ENCODE measurements around the gene ARHGEF19. TPM values are rescaled to one million over a fixed set of nuclear protein-coding genes. Genes with fewer than 3 reads are reported as not detected.
"Not testable (repeated sequence)": the region's sequence is repeated elsewhere in the genome, so short reads cannot be mapped to it uniquely, and the experiment has no call there.

The ARHGEF19 gene
- polyA plus RNA-seq, 3 donors = 16.7 to 22.2 (median 21.1) TPM

DNA sequence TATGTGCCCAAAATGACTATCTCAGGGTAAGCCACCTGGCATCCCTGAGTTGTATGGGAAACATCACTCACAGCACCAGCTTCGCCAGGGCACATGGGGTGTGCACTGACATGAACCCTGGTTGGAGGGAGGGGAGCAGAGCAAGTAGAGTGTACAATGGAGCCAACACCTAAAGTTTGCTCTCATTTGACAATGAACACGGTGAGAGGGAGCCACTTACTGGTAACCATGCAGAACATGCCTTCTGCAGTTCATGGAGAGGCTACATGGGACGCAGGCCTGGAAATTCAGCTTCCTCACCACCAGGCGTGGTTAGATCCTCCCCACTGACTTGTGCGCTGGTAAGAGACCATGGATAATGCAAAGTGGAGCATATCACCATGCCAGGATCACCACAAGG, 34.5 kb upstream of the ARHGEF19 start:
- DNase-seq (ENCODE audit: extremely low read depth in 1 of 11, low read depth in 9 of 11, low spot score in 4 of 11) = no peak

DNA sequence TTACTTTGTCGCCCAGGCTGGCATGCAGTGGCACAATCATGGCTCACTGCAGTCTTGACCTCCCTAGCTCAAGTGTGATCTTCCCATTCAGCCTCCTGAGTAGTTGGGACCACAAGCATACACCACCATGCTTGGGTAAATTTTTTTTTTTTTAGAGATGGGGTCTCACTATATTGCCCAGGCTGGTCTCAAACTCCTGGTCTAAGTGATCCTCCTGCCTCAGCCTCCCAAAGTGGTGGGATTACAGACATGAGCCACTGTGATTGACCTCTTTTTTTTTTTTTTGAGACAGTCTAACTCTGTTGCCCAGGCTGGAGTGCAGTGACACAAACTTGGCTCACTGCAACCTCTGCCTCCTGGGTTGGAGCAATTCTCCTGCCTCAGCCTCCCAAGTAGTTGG, 33.8 kb upstream of the ARHGEF19 start:
- not testable (repeated sequence) for DNase-seq (ENCODE audit: extremely low read depth in 1 of 11, low read depth in 9 of 11, low spot score in 4 of 11)

DNA sequence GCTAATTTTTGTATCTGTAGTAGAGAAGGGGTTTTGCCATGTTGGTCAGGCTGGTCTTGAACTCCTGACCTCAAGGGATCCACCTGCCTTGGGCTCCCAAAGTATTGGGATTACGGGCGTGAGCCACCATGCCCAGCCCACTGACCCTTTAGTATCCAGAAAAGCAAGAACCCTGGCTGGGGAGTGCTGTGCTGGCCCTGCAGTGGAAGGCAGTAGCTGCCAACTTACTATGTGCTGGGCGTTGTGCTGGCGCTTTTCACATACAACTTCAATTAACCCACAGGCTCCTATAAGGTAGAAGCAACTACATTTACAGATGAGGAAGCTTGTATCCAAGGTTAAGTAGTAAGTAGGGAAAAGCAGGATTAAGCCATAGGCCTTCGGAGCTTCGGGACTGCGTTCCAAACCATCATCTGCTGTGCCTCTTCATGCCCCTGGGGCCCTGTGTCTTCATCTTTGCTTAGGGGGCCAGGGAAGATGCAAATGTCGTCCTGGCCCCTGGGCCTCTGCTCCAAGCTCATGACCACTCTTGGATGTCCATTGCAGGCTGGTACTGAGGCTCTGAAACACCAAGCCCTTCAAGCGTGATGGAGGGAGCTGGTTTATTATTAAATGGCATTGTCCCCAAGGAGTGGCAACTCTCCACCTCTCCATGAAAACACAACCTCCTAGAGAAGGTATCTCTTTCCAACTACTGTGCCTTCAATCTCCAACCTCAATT, 33.2 kb upstream of the ARHGEF19 start:
- no peak for DNase-seq (ENCODE audit: extremely low read depth in 1 of 11, low read depth in 9 of 11, low spot score in 4 of 11)

DNA sequence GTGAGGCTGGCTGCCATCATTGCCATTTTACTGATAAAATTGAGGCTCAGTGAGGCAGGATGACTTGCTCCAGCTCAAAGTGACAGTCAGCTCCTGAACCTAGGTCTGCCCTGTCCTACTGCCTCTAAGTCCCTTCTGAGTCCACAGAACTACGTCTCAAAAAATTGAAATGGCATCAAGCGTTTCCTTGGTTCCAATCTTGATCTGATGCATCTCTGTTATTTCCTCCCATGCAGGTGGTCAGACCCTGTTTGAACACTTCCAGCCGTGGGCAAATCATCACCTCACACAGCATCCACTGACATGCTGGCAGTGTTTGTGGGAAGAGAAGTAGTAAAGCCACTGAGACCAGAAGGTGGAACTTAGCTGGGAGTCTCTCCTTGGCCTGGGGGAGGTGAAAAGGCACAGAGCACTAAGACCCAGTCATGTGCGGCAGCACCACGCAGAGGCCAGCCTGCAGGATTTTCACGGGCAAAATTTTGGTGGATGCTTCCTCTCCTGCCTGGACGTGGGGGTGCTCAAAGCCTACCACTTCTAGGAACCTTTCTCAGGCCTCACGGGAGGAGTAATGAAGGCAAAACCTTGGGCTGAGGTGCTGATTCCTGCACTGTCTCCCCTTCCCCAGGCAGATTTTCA, 32.3 kb upstream of the ARHGEF19 start:
- no peak for DNase-seq (ENCODE audit: extremely low read depth in 1 of 11, low read depth in 9 of 11, low spot score in 4 of 11)

DNA sequence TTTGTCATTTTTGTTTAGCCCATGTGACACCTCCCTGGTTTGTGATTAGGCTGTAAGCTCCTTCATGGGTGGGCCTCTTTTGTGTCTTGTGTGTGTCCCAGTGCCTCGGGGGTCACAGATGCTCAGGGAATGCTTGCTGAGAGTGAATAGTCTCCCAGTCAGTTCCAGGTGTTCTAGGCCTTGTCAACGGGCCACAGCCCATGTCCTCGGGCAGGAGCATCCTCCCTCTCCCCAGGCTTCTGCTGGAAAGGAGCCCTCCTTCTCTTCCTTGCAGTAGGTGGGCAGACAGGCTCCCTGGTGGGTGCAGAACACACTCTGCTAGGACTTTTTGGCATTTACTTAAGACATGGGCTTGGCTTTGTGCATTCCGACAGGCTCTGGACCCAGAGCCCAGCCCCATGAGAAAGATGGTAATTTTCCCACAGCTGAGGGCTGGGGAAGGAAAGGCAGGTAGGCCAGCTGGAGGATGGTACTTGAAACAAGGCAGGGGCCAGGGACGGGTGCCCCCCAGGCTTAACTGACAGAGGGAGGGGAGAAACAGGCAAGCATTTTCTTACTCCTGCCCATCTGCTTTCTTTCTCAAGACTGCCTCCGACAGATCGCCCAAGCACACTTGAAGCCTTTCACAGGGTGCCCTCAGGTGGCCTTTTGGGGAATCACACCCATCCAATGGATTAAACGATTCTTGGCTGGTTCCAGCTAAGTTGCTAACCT, 31.6 kb upstream of the ARHGEF19 start:
- DNase-seq (ENCODE audit: extremely low read depth in 1 of 11, low read depth in 9 of 11, low spot score in 4 of 11) = peak in 10 of 11 donors; percentile 68 to 80 (median 74)

DNA sequence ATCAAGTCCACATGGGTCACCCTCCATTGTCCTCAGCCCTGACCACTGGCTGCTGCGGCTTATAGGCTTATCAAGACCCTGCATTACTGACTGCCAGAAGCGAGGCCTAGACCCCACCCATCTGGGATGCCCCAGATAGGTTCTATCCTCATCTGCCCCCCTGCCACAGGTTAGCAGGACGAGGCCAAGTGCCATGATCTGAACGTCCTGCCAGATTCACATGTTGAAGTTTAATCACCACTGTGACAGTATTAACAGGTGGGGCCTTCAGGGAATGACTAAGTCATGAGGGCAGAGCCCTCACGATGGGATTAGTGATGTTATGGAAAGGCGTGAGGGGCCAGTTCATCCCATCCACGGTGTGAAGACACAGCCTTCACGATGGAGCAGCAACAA, 30.8 kb upstream of the ARHGEF19 start:
- no peak for DNase-seq (ENCODE audit: extremely low read depth in 1 of 11, low read depth in 9 of 11, low spot score in 4 of 11)

DNA sequence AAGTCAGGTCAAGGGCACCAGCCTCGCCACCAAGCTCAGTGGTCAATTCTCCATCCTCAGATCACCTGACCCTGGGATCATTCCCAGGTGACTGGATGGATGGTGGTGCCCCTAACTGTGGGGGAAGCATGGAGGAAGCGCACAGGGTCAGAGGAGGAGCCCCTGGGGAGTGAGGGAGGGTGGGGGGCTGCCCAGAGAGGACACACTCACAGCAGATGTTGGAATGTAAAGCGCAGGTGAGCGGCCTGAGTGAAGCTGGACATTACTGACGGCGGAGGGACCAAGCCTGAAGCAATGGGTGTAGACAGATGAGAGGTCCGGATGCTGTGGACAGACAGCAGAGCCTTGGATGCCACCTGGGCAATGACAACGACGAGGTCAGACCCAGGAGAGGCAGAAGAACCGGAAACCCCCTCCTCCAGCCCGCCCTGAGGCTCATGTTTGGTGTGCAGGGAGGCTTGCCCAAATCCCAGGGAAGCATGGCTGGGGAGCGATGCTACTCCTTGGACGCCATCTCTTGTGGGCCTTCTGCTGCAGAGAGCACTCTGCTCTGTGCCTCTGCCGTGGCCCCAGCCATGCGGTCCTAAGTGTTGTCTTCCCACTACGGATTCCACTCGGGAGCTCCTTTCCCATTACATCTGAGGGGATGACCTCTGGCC, 30.2 kb upstream of the ARHGEF19 start:
- no peak for DNase-seq (ENCODE audit: extremely low read depth in 1 of 11, low read depth in 9 of 11, low spot score in 4 of 11)

DNA sequence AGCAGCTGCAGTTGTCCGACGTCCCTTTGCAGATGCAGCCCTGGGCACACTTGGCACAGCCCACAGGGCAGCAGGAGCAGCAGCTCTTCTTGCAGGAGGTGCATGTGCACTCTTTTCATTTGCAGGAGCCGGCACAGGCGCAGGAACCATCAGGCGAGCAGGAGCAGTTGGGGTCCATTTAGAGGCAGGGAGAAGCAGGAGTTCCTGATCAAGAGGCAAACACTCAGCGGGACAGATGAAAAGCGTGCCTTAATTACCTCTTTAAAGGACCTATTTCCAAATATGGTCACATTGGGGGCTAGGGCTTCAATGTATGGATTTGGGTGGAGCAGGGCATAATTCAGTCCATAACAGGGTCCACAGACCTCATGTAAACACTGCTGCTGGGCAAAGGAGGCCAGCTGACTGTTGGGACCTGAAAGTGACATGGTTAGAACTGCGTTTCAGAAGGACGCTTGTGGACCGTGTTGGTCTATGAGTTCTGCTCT, 28.8 kb upstream of the ARHGEF19 start:
- no peak for DNase-seq (ENCODE audit: extremely low read depth in 1 of 11, low read depth in 9 of 11, low spot score in 4 of 11)

DNA sequence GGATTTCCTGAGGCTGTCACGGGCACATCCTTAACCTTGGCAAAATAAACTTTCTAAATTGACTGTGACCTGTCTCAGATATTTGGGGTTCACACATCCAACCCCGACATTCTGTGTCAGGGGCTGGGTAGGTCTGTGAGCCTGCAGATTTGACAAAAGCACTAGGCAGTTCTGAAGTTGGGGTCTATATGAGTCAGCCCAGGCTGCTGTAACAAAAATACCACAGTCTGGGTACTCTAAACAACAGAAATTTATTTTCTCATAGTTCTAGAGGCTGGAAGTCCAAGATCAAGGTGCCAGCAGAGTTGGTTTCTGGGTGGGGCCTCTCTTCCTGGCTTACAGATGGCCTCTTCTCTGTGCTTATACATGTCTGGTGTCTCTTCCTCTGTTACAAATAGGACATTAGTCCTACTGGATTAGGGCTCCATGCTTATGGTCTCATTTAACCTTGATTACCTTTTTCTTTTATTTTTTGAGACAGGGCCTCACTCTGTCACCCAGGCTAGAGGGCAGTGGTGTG, 27.6 kb upstream of the ARHGEF19 start:
- DNase-seq (ENCODE audit: extremely low read depth in 1 of 11, low read depth in 9 of 11, low spot score in 4 of 11) = no peak

DNA sequence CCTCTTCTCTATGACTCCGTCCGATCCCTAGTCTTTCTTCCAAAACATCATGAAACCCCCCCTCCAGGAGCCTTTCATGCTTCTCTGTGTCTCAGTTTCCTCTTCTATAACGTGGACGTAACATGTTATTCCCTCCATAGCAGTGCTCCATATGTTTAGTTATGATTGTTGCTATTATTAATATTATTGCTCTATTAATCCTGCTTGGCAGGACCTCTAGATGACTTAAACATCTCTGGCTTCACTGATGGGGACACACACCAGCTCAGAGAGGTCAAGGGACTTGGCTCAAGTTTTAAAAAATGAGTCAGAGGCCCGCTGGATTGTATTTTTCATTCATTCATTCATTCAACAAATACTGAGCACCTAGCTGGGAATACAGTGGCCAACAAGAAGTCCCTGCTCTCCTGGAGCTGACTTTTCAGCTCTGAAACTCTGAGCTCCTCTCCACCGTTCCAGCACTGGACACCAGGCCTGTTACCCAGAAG, 24.9 kb upstream of the ARHGEF19 start:
- DNase-seq (ENCODE audit: extremely low read depth in 1 of 11, low read depth in 9 of 11, low spot score in 4 of 11) = no peak

DNA sequence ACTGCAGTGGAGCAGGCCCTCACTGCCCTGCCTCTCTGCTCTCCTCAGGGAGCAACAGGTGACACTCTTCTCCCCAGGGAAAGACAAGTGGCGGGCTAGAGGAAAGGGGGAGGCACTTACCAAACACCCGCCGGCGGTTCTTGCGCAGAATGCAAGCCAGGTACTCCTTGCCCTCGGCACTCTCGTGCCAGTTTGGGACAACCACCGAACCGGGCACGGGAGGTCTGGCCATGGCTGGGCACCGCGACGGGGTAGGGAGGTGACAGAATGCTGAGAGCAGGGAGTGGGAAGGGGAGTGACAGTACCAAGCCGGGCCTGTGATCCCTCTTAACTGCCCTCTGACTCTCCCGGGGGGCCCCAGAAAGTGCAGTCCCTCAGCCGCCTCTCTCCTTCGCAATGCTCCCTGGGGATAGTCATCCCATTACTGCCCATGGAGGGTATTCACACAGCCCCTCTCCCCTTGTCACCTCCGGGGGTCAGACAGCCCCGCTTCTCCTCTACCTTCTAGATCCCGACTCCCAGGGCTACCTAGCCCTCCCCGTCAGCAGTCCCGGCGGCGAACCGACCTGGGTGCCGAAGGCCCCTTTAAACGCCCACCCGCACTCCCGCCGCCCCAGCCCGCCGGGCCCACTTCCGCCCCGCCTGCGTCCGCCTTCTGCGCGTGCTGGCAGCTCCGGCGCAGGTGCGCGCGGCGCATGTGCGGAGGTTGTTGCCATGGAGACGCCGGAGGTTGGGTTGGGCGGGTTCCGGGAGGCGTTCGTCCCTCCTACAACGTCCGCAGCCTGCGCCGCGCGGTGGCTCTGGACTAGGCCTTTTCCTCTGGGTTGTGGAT, 24.3 kb upstream of the ARHGEF19 start, which contains the start of gene CPLANE2:
CPLANE2 (minus strand) TSS at position 673 of the 832 bp plus-strand sequence; CDS start at position 232, 441 bp downstream.
- peak; percentile 79 to 95 (median 90) for DNase-seq (ENCODE audit: extremely low read depth in 1 of 11, low read depth in 9 of 11, low spot score in 4 of 11)

DNA sequence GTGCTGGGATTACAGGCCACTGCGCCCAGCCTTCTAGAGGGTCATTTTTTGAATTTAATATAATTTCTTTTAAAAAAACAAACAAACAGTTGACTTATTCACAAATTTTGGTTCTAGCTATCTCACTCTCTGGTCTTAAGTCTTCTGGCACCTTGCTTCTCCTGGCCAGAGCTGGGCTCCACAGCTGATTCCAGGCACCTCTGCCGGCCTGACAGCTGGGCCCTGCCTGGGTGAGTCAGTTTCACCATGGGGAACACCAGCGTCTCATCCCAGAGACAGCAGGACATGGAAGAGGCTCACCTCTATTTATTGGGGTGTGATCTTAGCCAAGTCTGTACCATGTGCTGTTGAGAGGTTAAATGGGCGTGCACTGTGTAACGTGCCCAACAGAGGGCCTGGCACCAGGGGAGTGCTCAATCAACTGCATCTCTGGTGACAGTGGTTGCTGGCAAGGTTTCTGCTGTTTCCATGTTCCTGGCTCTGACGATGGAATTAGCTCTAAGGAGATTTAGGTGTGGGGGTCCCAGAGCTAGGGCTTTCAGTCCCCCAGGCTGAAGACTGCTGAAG, 23.6 kb upstream of the ARHGEF19 start:
- DNase-seq (ENCODE audit: extremely low read depth in 1 of 11, low read depth in 9 of 11, low spot score in 4 of 11) = no peak

DNA sequence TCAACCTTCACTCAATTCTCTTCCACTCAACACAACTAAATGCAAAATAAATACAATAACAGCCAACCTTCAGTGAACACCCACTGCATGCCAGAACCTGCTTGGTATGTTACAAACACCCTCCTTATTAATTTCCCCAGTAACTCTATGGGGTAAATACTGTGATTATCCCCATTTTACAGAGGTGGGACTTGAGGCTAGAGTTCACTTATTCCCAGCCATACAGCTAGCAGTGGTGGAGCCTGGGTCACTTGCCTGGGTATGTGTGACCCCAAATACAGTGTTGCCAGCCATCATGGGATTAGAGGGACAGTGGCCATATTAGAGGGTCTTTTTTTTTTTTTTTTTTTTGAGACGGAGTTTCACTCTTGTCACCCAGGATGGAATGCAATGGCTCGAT, 22.9 kb upstream of the ARHGEF19 start:
- no peak for DNase-seq (ENCODE audit: extremely low read depth in 1 of 11, low read depth in 9 of 11, low spot score in 4 of 11)

DNA sequence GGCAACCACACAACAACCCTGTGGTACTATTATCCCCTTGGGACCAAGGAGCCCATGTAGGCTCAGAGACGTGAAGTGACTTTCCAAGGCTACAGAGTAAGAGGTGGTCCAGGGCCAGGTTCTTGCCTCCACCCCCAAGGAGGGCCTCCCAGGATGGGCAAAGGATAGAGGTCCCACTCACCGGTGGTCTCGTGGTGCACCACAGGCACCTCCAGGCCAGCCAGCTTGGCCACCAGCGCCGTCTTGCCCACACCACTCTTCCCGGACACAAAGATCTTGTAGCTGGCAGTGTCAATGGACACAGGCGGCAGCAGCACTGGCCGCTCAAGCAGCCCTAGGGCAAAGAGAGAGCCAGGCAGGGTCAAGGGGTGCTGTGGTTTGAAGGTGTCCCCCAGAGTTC, 21.0 kb upstream of the ARHGEF19 start:
- DNase-seq (ENCODE audit: extremely low read depth in 1 of 11, low read depth in 9 of 11, low spot score in 4 of 11) = no peak

DNA sequence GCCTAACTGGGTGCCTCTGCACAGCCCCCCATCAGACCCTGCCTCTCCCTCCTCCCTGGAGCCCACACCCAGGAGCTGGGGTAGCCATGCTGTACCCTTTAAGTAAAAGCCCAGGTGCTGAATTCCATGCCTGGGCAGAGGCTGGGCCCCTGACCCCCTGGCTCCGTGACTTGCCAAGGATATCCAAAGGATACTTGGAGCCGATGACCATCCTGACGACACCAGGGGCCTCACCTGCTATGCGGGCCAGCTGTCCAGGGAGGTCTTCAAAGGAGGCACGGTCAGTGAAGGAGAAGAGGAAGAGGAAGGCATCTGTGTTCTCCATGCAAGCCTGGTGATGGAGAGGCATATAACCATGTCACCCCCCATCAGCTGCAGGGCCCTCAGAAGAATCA, 19.9 kb upstream of the ARHGEF19 start:
- DNase-seq (ENCODE audit: extremely low read depth in 1 of 11, low read depth in 9 of 11, low spot score in 4 of 11) = no peak

DNA sequence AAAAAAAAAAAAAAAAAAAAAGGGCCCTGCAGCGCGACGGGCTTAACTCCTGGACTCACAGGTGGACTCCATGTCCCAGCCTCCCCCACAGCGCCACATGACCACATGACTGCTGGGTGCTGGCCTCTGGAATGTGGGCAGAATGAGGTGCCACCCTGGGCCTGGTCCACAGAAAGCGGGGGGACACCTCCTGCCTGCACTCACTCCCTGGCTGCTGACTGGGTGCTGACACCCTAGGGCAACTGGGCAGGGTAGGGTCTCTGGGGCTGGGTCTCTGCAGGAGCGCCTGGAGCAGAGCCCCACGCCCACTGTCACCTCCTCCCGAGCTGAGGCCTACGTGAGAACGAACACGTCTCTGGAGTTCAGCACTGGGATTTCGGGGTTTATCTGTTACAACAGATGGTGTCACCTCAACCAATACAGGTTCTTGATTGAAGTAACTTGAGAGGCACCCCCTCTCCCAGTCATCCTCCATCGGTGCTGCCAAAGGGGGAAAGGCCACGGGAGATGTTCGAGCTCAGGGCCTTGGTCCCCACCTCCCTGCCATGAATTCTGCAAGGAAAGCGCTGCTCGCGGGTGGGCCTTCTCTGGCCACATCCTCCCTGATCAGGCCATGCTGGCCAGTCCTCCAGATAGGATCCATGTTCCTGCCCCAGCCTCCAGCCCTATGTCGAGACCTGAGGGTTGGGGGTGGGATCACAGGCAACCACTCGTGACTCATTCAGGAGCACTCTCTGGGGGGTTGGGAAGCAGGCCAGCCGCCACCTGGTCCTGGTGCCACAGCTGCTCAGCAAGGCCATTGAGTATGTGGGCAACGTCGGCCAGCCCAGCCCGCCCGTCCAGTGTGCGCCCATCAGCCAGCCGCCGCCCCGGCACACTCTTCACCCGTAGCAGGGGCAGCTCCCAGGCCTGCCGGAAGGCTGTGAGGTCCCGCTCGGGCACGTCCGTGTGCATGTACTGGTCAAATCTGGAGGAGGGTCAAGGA, 19.2 kb upstream of the ARHGEF19 start:
- no peak for DNase-seq (ENCODE audit: extremely low read depth in 1 of 11, low read depth in 9 of 11, low spot score in 4 of 11)

DNA sequence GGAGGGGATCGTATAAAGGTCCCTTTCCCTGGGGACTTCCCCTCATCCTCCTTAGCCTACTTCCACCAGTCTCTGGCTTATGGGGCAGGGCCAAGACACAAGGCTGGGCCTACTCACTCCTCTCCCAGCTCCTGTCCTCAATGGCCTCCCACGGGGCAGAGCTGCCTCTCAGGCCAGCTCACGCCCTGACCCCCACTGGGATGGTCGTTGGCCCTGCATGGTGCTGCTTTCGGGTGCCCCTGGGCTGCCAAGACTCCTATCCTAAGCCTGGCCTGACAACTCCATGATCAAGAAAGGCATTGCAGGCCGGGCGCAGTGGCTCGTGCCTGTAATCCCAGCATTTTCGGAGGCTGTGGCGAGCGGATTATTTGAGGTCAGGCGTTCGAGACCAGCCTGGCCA, 18.3 kb upstream of the ARHGEF19 start:
- DNase-seq (ENCODE audit: extremely low read depth in 1 of 11, low read depth in 9 of 11, low spot score in 4 of 11) = no peak
